Iris pigment epithelial cell (primary cell): ENCODE data around the gene BRD3.
A peak's percentile ranks its signal among the peaks of the same experiment; 100 is the strongest.
"Not testable (repeated sequence)": the region's sequence is repeated elsewhere in the genome, so short reads cannot be mapped to it uniquely, and the experiment has no call there.

Source experiments
- DNase-seq: peaks from one replicate; pipeline ENCODE4 v3.0.0-alpha.2; 2011; ENCODE audit warnings: low read depth

BRD3 gene

GRCh38 chr9:134067904-134068743, at the start of gene BRD3:
Gene BRD3 (minus strand): TSS chr9:134068026. CDS start chr9:134053477, 14,549 bp downstream.
- peak; percentile 91 for DNase-seq

- DNase-seq, result no peak
Observed at GRCh38 chr9:134112561-134112960, 44.7 kb upstream of the BRD3 start.

- DNase-seq, result no peak
Observed at GRCh38 chr9:134111064-134111463, 43.2 kb upstream of the BRD3 start.

- DNase-seq, result no peak
Observed at GRCh38 chr9:134103391-134103998, 35.7 kb upstream of the BRD3 start.

GRCh38 chr9:134101623-134102149, 33.9 kb upstream of the BRD3 start:
- DNase-seq, result no peak

GRCh38 chr9:134101133-134101532, 33.3 kb upstream of the BRD3 start:
- DNase-seq, result not testable (repeated sequence)

GRCh38 chr9:134100040-134100439, 32.2 kb upstream of the BRD3 start:
- no peak for DNase-seq

- peak; percentile 25 for DNase-seq
Observed at GRCh38 chr9:134099123-134099761, 31.4 kb upstream of the BRD3 start.

- DNase-seq, result no peak
Observed at GRCh38 chr9:134089972-134090371, 22.1 kb upstream of the BRD3 start.

GRCh38 chr9:134088063-134088725, 20.4 kb upstream of the BRD3 start:
- no peak for DNase-seq

- DNase-seq, result no peak
Observed at GRCh38 chr9:134085674-134086073, 17.8 kb upstream of the BRD3 start.

- DNase-seq, result no peak
Observed at GRCh38 chr9:134083451-134083850, 15.6 kb upstream of the BRD3 start.

- no peak for DNase-seq
Observed at GRCh38 chr9:134076644-134077043, 8.8 kb upstream of the BRD3 start.

- not testable (repeated sequence) for DNase-seq
Observed at GRCh38 chr9:134075689-134076088, 7.9 kb upstream of the BRD3 start.

GRCh38 chr9:134073500-134073899, 5.7 kb upstream of the BRD3 start:
- no peak for DNase-seq

GRCh38 chr9:134072683-134073082, 4.9 kb upstream of the BRD3 start:
- not testable (repeated sequence) for DNase-seq

GRCh38 chr9:134071149-134071548, 3.3 kb upstream of the BRD3 start:
- DNase-seq, result no peak

GRCh38 chr9:134069480-134070399, 1.9 kb upstream of the BRD3 start:
- no peak for DNase-seq

- no peak for DNase-seq
Observed at GRCh38 chr9:134068744-134069479, 1.1 kb upstream of the BRD3 start.
